ENCODE data around the gene ALKBH5. TPM values are rescaled to one million over a fixed set of nuclear protein-coding genes. Genes with fewer than 3 reads are reported as not detected.

ALKBH5 gene
- total and polyA plus RNA-seq, 2 experiments from 2014 or later = 81.9 to 161 TPM

DNA sequence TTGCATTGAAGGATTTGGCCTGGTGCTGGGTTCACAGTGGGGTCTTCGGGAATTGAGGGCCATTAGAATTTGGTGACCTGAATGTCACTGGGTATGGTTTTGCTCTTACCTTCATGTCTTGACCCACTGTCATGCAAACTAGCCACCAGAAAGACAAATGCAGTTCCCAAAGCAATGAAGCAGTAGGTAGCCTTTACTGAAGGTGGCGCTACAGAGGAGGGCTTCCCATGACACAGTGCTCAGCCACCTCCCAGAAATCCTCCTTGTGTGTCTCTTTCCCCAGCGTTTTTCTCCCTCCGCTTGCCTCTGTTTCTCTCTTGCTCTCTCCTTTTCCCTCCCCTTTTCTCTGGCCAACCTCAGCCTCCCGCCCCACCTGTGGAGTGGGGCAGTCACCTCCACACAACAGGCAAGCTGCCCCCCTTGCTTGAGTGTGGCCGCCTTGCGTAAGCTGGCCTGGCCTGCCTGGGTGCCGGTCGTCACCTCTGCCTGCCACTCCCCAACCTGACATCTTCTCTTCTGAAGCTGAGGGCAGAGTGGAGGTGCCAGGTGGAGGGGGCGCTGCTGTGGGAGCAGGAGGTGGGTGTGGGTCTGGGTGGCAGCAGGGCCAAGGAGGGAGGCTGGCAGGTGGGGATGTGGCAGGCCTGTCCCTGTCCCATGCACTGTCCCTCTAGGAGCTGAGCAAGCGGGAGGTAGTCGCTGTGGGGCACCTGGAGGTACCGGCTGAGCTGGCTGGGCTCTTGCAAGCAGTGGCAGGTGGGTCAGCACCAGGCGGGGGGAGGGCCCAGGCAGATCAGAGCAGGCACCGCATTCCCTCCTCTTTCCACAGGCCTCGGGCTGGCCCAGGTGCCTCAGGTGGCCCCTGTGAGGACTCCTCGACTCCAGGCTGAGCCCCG, 40.3 kb upstream of the ALKBH5 start:
- Histone ChIP-seq H2AFZ (no peak overlapping the region), H3K4me3 (no peak overlapping the region), H3K9me3 (ENCODE audit: low read depth) (no peaks in the 10 kb centered on the region), H3K27ac (no peak overlapping the region), H4K20me1 (ENCODE audit: insufficient read depth) (no peaks in the 10 kb centered on the region), H3K9ac (no peak overlapping the region), H3F3A (ENCODE audit: insufficient read depth) (no peaks in the 10 kb centered on the region), H3K27me3 (replicated peaks; ENCODE audit: insufficient read depth) (no peaks in the 10 kb centered on the region), H3K36me3 (ENCODE audit: low read depth) (no peaks in the 10 kb centered on the region), H3K79me2 (ENCODE audit: insufficient read depth) (no peaks in the 10 kb centered on the region), H3K9me2 (ENCODE audit: insufficient read depth) (no peaks in the 10 kb centered on the region), H3K4me1 (ENCODE audit: insufficient read depth) (no peaks in the 10 kb centered on the region), H3K4me2 (ENCODE audit: unreplicated experiment) (no peak overlapping the region)
- no peak for TF ChIP-seq EZH2 (IDR thresholded peaks at IDR 0.05; ENCODE audit: insufficient read depth, poor library complexity, severe bottlenecking)
- no peak for TF ChIP-seq EZH2phosphoT487 (IDR thresholded peaks at IDR 0.05; ENCODE audit: insufficient read depth, low read depth)
- WGBS, 2 experiments (ENCODE audit: low coverage in 1 of 2, low lambda C conversion rate in 2 of 2, missing lambda C conversion rate in 2 of 2) = 65 to 71% methylated on average over 15 to 17 of the region's 18 CpGs
- peak; percentile 54 for DNase-seq
- in situ Hi-C loops (cut with MboI) = no loop called here

DNA sequence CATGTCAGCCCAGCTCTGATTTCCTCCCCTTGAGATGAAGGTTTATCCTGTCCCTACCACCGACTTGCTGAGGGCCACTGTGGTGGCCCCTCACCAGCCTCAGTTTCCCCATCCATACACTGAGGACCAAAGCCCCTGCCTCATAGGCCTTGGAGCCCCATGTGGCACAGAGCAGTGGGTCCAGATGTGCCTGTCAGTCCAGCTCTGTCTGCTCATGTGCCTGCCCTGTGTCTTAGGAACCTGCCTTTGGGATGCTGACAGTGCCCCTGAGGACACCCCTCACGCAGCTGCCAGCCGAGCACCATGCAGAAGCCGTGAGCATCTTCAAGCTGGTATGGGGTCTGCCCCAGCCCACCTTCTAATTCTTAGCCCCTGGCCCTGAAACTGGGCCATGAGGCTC, 39.4 kb upstream of the ALKBH5 start:
- no peaks in the 10 kb centered on the region for H4K20me1 ChIP-seq (ENCODE audit: insufficient read depth)
- no peaks in the 10 kb centered on the region for H3K79me2 ChIP-seq (ENCODE audit: insufficient read depth)
- TF ChIP-seq EZH2 (IDR thresholded peaks at IDR 0.05; ENCODE audit: insufficient read depth, poor library complexity, severe bottlenecking) = no peak
- no peak for TF ChIP-seq EZH2phosphoT487 (IDR thresholded peaks at IDR 0.05; ENCODE audit: insufficient read depth, low read depth)
- H3K27ac ChIP-seq = no peak overlapping the region
- H3K4me2 ChIP-seq (ENCODE audit: unreplicated experiment) = no peak overlapping the region
- in situ Hi-C loops (cut with MboI) = no loop called here
- H3K36me3 ChIP-seq (ENCODE audit: low read depth) = no peaks in the 10 kb centered on the region
- H3K9ac ChIP-seq = no peak overlapping the region
- H3K27me3 ChIP-seq (replicated peaks; ENCODE audit: insufficient read depth) = no peaks in the 10 kb centered on the region
- DNase-seq = no peak
- H2AFZ ChIP-seq = no peak overlapping the region
- no peaks in the 10 kb centered on the region for H3F3A ChIP-seq (ENCODE audit: insufficient read depth)
- 70 to 86% methylated on average over 4 of the region's 4 CpGs for WGBS, 2 experiments (ENCODE audit: low coverage in 1 of 2, low lambda C conversion rate in 2 of 2, missing lambda C conversion rate in 2 of 2)
- no peaks in the 10 kb centered on the region for H3K9me3 ChIP-seq (ENCODE audit: low read depth)
- H3K4me1 ChIP-seq (ENCODE audit: insufficient read depth) = no peaks in the 10 kb centered on the region
- no peak overlapping the region for H3K4me3 ChIP-seq
- H3K9me2 ChIP-seq (ENCODE audit: insufficient read depth) = no peaks in the 10 kb centered on the region

DNA sequence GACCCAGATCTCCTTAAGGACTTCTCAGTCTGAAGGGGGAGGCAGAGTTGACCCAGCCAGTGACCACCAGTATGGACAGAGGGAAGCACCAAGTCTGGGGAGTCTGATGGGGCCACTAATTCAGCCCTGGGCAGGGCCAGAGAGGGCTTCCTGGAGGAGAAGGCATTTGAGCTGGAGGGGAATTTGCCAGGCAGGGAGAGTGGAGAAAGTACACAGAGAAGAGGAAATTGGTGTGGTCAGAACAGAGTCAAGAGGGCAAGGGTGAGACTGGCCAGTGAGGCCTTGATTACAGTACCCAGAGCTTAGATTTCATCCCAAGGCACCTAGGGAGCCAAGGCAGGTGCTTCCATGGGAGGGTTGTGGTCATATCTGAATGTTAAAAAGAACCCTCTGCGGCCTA, 38.8 kb upstream of the ALKBH5 start:
- WGBS, 2 experiments (ENCODE audit: low coverage in 1 of 2, low lambda C conversion rate in 2 of 2, missing lambda C conversion rate in 2 of 2) = 90 to 100% methylated on average over 1 of the region's 1 CpG
- TF ChIP-seq EZH2phosphoT487 (IDR thresholded peaks at IDR 0.05; ENCODE audit: insufficient read depth, low read depth) = no peak
- TF ChIP-seq EZH2 (IDR thresholded peaks at IDR 0.05; ENCODE audit: insufficient read depth, poor library complexity, severe bottlenecking) = no peak
- no peak for DNase-seq
- H3K4me2 ChIP-seq (ENCODE audit: unreplicated experiment) = no peak overlapping the region
- H3K9me2 ChIP-seq (ENCODE audit: insufficient read depth) = no peaks in the 10 kb centered on the region
- no peak overlapping the region for H2AFZ ChIP-seq
- no peak overlapping the region for H3K27ac ChIP-seq
- H3F3A ChIP-seq (ENCODE audit: insufficient read depth) = no peaks in the 10 kb centered on the region
- no peaks in the 10 kb centered on the region for H4K20me1 ChIP-seq (ENCODE audit: insufficient read depth)
- no peaks in the 10 kb centered on the region for H3K27me3 ChIP-seq (replicated peaks; ENCODE audit: insufficient read depth)
- no peaks in the 10 kb centered on the region for H3K4me1 ChIP-seq (ENCODE audit: insufficient read depth)
- H3K9me3 ChIP-seq (ENCODE audit: low read depth) = no peaks in the 10 kb centered on the region
- H3K36me3 ChIP-seq (ENCODE audit: low read depth) = no peaks in the 10 kb centered on the region
- in situ Hi-C loops (cut with MboI) = no loop called here
- no peaks in the 10 kb centered on the region for H3K79me2 ChIP-seq (ENCODE audit: insufficient read depth)
- H3K4me3 ChIP-seq = no peak overlapping the region
- H3K9ac ChIP-seq = no peak overlapping the region

DNA sequence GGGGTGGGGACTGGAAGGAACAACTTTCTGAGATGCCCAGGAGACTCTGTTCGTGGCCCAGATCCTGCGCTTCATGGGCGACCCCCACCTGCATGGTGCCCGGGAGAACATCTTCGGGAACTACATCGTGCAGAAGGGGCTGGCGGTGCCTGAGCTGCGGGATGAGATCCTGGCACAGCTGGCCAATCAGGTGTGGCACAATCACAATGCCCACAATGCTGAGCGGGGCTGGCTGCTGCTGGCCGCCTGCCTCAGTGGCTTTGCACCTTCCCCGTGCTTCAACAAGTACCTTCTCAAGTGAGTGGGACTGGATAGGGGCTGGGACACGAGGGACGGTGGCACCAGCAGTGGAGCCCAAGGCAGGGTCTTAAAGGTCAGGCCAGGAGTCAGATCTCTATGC, 37.8 kb upstream of the ALKBH5 start:
- no peaks in the 10 kb centered on the region for H3K27me3 ChIP-seq (replicated peaks; ENCODE audit: insufficient read depth)
- TF ChIP-seq EZH2phosphoT487 (IDR thresholded peaks at IDR 0.05; ENCODE audit: insufficient read depth, low read depth) (no peak), EZH2 (IDR thresholded peaks at IDR 0.05; ENCODE audit: insufficient read depth, poor library complexity, severe bottlenecking) (no peak)
- WGBS, 2 experiments (ENCODE audit: low coverage in 1 of 2, low lambda C conversion rate in 2 of 2, missing lambda C conversion rate in 2 of 2) = 77 to 84% methylated on average over 13 of the region's 13 CpGs

More for the DNA sequence above, 37.8 kb upstream of the ALKBH5 start:
- Histone ChIP-seq H3K27ac (no peak overlapping the region), H3K9ac (no peak overlapping the region), H3K9me2 (ENCODE audit: insufficient read depth) (no peaks in the 10 kb centered on the region), H3K79me2 (ENCODE audit: insufficient read depth) (no peaks in the 10 kb centered on the region), H3F3A (ENCODE audit: insufficient read depth) (no peaks in the 10 kb centered on the region), H3K4me1 (ENCODE audit: insufficient read depth) (no peaks in the 10 kb centered on the region), H3K9me3 (ENCODE audit: low read depth) (no peaks in the 10 kb centered on the region), H3K36me3 (ENCODE audit: low read depth) (no peaks in the 10 kb centered on the region), H3K4me2 (ENCODE audit: unreplicated experiment) (no peak overlapping the region), H4K20me1 (ENCODE audit: insufficient read depth) (no peaks in the 10 kb centered on the region), H2AFZ (no peak overlapping the region), H3K4me3 (no peak overlapping the region)
- no peak for DNase-seq
- in situ Hi-C loops (cut with MboI) = no loop called here

Measured in GM23248 (cell line).